ENCODE data around the gene BIK.

DNA sequence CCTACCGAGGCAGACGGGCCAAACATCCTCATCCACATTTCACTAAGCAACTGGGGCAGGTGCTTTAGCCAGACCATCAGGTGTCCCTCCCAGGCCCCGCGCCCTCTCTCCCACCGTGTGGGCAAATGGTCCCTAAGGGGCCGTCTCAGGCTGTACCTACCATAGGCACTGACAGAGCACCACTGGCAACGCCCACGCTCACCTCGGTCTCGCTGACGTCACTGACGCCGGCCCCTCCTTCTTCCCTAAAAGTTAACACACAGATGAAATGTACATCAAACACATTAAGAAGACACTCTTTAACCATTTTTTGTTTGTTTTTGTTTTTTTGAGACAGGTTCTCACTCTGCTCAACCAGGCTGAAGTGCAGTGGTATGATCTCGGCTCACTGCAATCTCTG is 30.8 kb upstream of the BIK start:
- TF ChIP-seq, protein P1, sequence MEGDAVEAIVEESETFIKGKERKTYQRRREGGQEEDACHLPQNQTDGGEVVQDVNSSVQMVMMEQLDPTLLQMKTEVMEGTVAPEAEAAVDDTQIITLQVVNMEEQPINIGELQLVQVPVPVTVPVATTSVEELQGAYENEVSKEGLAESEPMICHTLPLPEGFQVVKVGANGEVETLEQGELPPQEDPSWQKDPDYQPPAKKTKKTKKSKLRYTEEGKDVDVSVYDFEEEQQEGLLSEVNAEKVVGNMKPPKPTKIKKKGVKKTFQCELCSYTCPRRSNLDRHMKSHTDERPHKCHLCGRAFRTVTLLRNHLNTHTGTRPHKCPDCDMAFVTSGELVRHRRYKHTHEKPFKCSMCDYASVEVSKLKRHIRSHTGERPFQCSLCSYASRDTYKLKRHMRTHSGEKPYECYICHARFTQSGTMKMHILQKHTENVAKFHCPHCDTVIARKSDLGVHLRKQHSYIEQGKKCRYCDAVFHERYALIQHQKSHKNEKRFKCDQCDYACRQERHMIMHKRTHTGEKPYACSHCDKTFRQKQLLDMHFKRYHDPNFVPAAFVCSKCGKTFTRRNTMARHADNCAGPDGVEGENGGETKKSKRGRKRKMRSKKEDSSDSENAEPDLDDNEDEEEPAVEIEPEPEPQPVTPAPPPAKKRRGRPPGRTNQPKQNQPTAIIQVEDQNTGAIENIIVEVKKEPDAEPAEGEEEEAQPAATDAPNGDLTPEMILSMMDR (IDR thresholded peaks at IDR 0.05; ENCODE audit: low read length): no peak
- no peak for TF ChIP-seq EZH2phosphoT487 (IDR thresholded peaks at IDR 0.05; ENCODE audit: low read length)
- TF ChIP-seq EZH2 (optimal IDR thresholded peaks at IDR 0.05; ENCODE audit: low read depth, low read length): no peak

Measured in MM.1S (cell line).